ENCODE measurements around the gene CACNA1C.
"Not testable (repeated sequence)": the region's sequence is repeated elsewhere in the genome, so short reads cannot be mapped to it uniquely, and the experiment has no call there.

The CACNA1C gene

DNA sequence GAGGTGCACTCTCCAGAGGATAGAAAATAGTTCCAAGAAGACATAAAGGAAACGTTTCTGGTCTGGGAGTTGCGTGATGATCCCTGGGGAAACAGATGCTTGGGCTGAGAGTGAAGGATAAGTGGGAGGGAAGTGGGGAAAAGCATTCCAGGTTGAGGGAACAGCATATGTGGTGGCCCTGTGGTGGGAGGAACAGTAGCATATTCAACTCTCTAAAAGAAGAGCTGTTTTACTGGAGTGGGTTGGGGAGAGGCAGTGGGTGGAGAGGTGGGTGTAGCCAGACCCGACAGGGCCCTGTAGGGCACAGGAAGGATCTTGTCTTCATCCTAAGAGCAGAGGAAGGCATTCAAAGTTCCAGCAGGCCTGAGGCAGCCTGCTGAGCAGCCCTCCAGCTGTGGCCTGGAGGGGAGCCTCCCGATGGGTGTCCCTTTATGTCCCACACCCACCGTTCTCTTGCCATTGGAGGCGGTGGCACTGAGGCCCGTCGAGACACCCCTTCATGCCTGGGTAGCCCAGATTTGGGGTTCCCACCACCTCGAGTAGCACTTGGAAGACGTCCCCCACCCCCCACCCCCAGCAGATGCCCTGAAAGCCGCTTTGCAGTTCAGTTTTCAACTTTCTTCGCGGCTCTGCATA, 431.5 kb downstream of the CACNA1C start:
- Histone ChIP-seq H3K27ac (ENCODE audit: low read depth in 2 of 2, low read length in 2 of 2) (no peak overlapping the region), H3K27me3 (ENCODE audit: control insufficient read depth in 2 of 2, insufficient read depth in 2 of 2, low read length in 2 of 2) (no peaks in the 10 kb centered on the region), H3K9me3 (ENCODE audit: control insufficient read depth in 2 of 2, low read length in 2 of 2) (no peaks in the 10 kb centered on the region), H3K4me1 (ENCODE audit: control insufficient read depth in 2 of 2, insufficient read depth in 2 of 2, low read length in 2 of 2) (peaks cover 0 to 2% of the 10 kb centered on the region in 2 donors), H3K9ac (ENCODE audit: low read depth in 1 of 2, low read length in 2 of 2) (no peak overlapping the region), H3K36me3 (ENCODE audit: control insufficient read depth in 2 of 2, insufficient read depth in 2 of 2, low read length in 2 of 2) (no peaks in the 10 kb centered on the region), H3K4me3 (ENCODE audit: low read length in 2 of 2) (no peak overlapping the region)

DNA sequence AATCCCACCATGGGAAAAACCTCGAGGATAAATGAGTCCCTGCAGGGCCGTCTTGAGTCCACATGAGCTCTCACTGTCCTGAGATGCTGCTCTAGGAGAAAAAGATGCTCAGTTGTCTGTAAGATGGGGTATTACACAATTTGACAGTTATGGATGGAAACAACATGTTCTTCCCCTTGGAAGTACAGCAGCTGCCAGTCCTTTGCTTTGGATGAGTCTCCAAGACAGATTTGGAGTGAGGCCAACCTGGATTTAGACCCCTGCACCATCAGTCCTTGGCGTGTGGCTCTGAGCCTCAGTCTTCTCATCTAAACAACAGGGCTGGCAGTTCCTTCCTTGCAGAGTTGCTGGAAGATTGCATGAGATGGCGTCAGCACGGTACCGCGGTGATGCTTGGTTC, 432.9 kb downstream of the CACNA1C start:
- Histone ChIP-seq H3K9me3 (ENCODE audit: control insufficient read depth in 2 of 2, low read length in 2 of 2) (no peaks in the 10 kb centered on the region), H3K27me3 (ENCODE audit: control insufficient read depth in 2 of 2, insufficient read depth in 2 of 2, low read length in 2 of 2) (no peaks in the 10 kb centered on the region), H3K36me3 (ENCODE audit: control insufficient read depth in 2 of 2, insufficient read depth in 2 of 2, low read length in 2 of 2) (no peaks in the 10 kb centered on the region), H3K9ac (ENCODE audit: low read depth in 1 of 2, low read length in 2 of 2) (no peak overlapping the region), H3K27ac (ENCODE audit: low read depth in 2 of 2, low read length in 2 of 2) (no peak overlapping the region), H3K4me1 (ENCODE audit: control insufficient read depth in 2 of 2, insufficient read depth in 2 of 2, low read length in 2 of 2) (no peaks in the 10 kb centered on the region), H3K4me3 (ENCODE audit: low read length in 2 of 2) (no peak overlapping the region)

DNA sequence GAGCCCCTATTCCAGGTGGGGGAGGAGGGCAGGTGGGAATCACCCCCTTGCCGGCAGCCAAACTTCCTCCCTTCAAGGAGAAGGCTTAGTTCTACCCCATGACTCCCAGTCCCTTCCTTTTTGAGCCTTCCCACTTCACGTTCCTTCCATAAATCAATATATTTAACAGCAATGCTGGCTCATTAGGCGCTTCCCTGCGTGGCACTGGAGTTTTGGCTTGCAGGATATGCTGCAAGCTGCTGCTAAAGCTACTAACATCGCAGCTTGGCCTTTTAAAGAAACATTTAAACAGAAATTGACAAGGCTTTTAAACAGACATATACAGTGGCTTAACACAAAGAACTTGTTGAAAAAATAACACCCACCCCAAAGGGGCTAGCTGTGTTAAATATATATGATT, 434.0 kb downstream of the CACNA1C start:
- H3K27ac ChIP-seq (ENCODE audit: low read depth in 2 of 2, low read length in 2 of 2): no peak overlapping the region

DNA sequence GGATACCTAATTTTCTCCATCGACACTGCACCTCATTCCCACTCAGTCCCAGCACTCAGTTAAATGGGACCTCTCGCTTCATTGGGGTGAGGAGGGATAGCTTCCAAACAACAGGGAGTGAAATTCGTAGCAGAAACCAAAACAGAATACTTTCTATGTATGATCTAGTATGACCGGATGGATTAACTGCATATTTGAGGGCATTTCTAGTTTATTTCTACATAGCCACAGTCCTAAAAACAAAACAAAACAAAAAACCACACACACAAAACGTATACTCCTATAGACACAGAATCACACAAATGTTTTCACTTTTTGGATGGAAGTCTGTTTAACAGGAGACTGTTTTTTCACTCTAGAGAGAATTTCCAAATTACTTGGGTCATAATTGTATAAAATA, 434.5 kb downstream of the CACNA1C start:
- Histone ChIP-seq H3K9me3 (ENCODE audit: control insufficient read depth in 2 of 2, low read length in 2 of 2) (no peaks in the 10 kb centered on the region), H3K4me3 (ENCODE audit: low read length in 2 of 2) (no peak overlapping the region), H3K4me1 (ENCODE audit: control insufficient read depth in 2 of 2, insufficient read depth in 2 of 2, low read length in 2 of 2) (no peaks in the 10 kb centered on the region), H3K36me3 (ENCODE audit: control insufficient read depth in 2 of 2, insufficient read depth in 2 of 2, low read length in 2 of 2) (no peaks in the 10 kb centered on the region), H3K27ac (ENCODE audit: low read depth in 2 of 2, low read length in 2 of 2) (no peak overlapping the region), H3K9ac (ENCODE audit: low read depth in 1 of 2, low read length in 2 of 2) (no peak overlapping the region), H3K27me3 (ENCODE audit: control insufficient read depth in 2 of 2, insufficient read depth in 2 of 2, low read length in 2 of 2) (no peaks in the 10 kb centered on the region)

More for the DNA sequence above, 434.0 kb downstream of the CACNA1C start:
- H3K36me3 ChIP-seq (ENCODE audit: control insufficient read depth in 2 of 2, insufficient read depth in 2 of 2, low read length in 2 of 2): no peaks in the 10 kb centered on the region
- no peaks in the 10 kb centered on the region for H3K27me3 ChIP-seq (ENCODE audit: control insufficient read depth in 2 of 2, insufficient read depth in 2 of 2, low read length in 2 of 2)
- no peaks in the 10 kb centered on the region for H3K9me3 ChIP-seq (ENCODE audit: control insufficient read depth in 2 of 2, low read length in 2 of 2)
- H3K9ac ChIP-seq (ENCODE audit: low read depth in 1 of 2, low read length in 2 of 2): no peak overlapping the region
- H3K4me3 ChIP-seq (ENCODE audit: low read length in 2 of 2): no peak overlapping the region
- H3K4me1 ChIP-seq (ENCODE audit: control insufficient read depth in 2 of 2, insufficient read depth in 2 of 2, low read length in 2 of 2): no peaks in the 10 kb centered on the region

- no peak overlapping the region for H3K4me3 ChIP-seq (ENCODE audit: low read length in 2 of 2)
- no peaks in the 10 kb centered on the region for H3K27me3 ChIP-seq (ENCODE audit: control insufficient read depth in 2 of 2, insufficient read depth in 2 of 2, low read length in 2 of 2)
- H3K4me1 ChIP-seq (ENCODE audit: control insufficient read depth in 2 of 2, insufficient read depth in 2 of 2, low read length in 2 of 2): no peaks in the 10 kb centered on the region
- no peaks in the 10 kb centered on the region for H3K36me3 ChIP-seq (ENCODE audit: control insufficient read depth in 2 of 2, insufficient read depth in 2 of 2, low read length in 2 of 2)
- H3K9me3 ChIP-seq (ENCODE audit: control insufficient read depth in 2 of 2, low read length in 2 of 2): no peaks in the 10 kb centered on the region
- no peak overlapping the region for H3K9ac ChIP-seq (ENCODE audit: low read depth in 1 of 2, low read length in 2 of 2)
- H3K27ac ChIP-seq (ENCODE audit: low read depth in 2 of 2, low read length in 2 of 2): no peak overlapping the region
These were observed 435.3 kb downstream of the CACNA1C start for GRCh38 chr12:2488131-2488530.

- Histone ChIP-seq H3K27me3 (ENCODE audit: control insufficient read depth in 2 of 2, insufficient read depth in 2 of 2, low read length in 2 of 2) (no peaks in the 10 kb centered on the region), H3K9ac (ENCODE audit: low read depth in 1 of 2, low read length in 2 of 2) (no peak overlapping the region), H3K9me3 (ENCODE audit: control insufficient read depth in 2 of 2, low read length in 2 of 2) (no peaks in the 10 kb centered on the region), H3K27ac (ENCODE audit: low read depth in 2 of 2, low read length in 2 of 2) (no peak overlapping the region), H3K4me3 (ENCODE audit: low read length in 2 of 2) (no peak overlapping the region), H3K36me3 (ENCODE audit: control insufficient read depth in 2 of 2, insufficient read depth in 2 of 2, low read length in 2 of 2) (no peaks in the 10 kb centered on the region), H3K4me1 (ENCODE audit: control insufficient read depth in 2 of 2, insufficient read depth in 2 of 2, low read length in 2 of 2) (no peaks in the 10 kb centered on the region)
These were observed 435.8 kb downstream of the CACNA1C start for GRCh38 chr12:2488596-2488995.

- no peaks in the 10 kb centered on the region for H3K36me3 ChIP-seq (ENCODE audit: control insufficient read depth in 2 of 2, insufficient read depth in 2 of 2, low read length in 2 of 2)
- no peaks in the 10 kb centered on the region for H3K9me3 ChIP-seq (ENCODE audit: control insufficient read depth in 2 of 2, low read length in 2 of 2)
- no peak overlapping the region for H3K4me3 ChIP-seq (ENCODE audit: low read length in 2 of 2)
- no peak overlapping the region for H3K27ac ChIP-seq (ENCODE audit: low read depth in 2 of 2, low read length in 2 of 2)
- H3K4me1 ChIP-seq (ENCODE audit: control insufficient read depth in 2 of 2, insufficient read depth in 2 of 2, low read length in 2 of 2): peaks cover 0 to 4% of the 10 kb centered on the region in 2 donors
- H3K9ac ChIP-seq (ENCODE audit: low read depth in 1 of 2, low read length in 2 of 2): no peak overlapping the region
- no peaks in the 10 kb centered on the region for H3K27me3 ChIP-seq (ENCODE audit: control insufficient read depth in 2 of 2, insufficient read depth in 2 of 2, low read length in 2 of 2)
These were observed 436.5 kb downstream of the CACNA1C start for GRCh38 chr12:2489275-2489674.

GRCh38 chr12:2490831-2491230, 438.0 kb downstream of the CACNA1C start:
- Histone ChIP-seq H3K9me3 (ENCODE audit: control insufficient read depth in 2 of 2, low read length in 2 of 2) (no peaks in the 10 kb centered on the region), H3K4me3 (ENCODE audit: low read length in 2 of 2) (no peak overlapping the region), H3K4me1 (ENCODE audit: control insufficient read depth in 2 of 2, insufficient read depth in 2 of 2, low read length in 2 of 2) (peaks cover 15 to 19% of the 10 kb centered on the region in 2 donors), H3K27me3 (ENCODE audit: control insufficient read depth in 2 of 2, insufficient read depth in 2 of 2, low read length in 2 of 2) (no peaks in the 10 kb centered on the region), H3K27ac (ENCODE audit: low read depth in 2 of 2, low read length in 2 of 2) (no peak overlapping the region), H3K9ac (ENCODE audit: low read depth in 1 of 2, low read length in 2 of 2) (no peak overlapping the region), H3K36me3 (ENCODE audit: control insufficient read depth in 2 of 2, insufficient read depth in 2 of 2, low read length in 2 of 2) (no peaks in the 10 kb centered on the region)

GRCh38 chr12:2491349-2491748, 438.6 kb downstream of the CACNA1C start:
- H3K9me3 ChIP-seq (ENCODE audit: control insufficient read depth in 2 of 2, low read length in 2 of 2); H3K36me3 ChIP-seq (ENCODE audit: control insufficient read depth in 2 of 2, insufficient read depth in 2 of 2, low read length in 2 of 2); H3K27ac ChIP-seq (ENCODE audit: low read depth in 2 of 2, low read length in 2 of 2); H3K4me3 ChIP-seq (ENCODE audit: low read length in 2 of 2); H3K27me3 ChIP-seq (ENCODE audit: control insufficient read depth in 2 of 2, insufficient read depth in 2 of 2, low read length in 2 of 2); H3K9ac ChIP-seq (ENCODE audit: low read depth in 1 of 2, low read length in 2 of 2): not testable (repeated sequence)
- peaks cover 15 to 19% of the 10 kb centered on the region in 2 donors for H3K4me1 ChIP-seq (ENCODE audit: control insufficient read depth in 2 of 2, insufficient read depth in 2 of 2, low read length in 2 of 2)

- no peak overlapping the region for H3K9ac ChIP-seq (ENCODE audit: low read depth in 1 of 2, low read length in 2 of 2)
- no peak overlapping the region for H3K4me3 ChIP-seq (ENCODE audit: low read length in 2 of 2)
- H3K36me3 ChIP-seq (ENCODE audit: control insufficient read depth in 2 of 2, insufficient read depth in 2 of 2, low read length in 2 of 2): no peaks in the 10 kb centered on the region
- H3K9me3 ChIP-seq (ENCODE audit: control insufficient read depth in 2 of 2, low read length in 2 of 2): no peaks in the 10 kb centered on the region
- no peak overlapping the region for H3K27ac ChIP-seq (ENCODE audit: low read depth in 2 of 2, low read length in 2 of 2)
- peaks cover 15 to 19% of the 10 kb centered on the region in 2 donors for H3K4me1 ChIP-seq (ENCODE audit: control insufficient read depth in 2 of 2, insufficient read depth in 2 of 2, low read length in 2 of 2)
- no peaks in the 10 kb centered on the region for H3K27me3 ChIP-seq (ENCODE audit: control insufficient read depth in 2 of 2, insufficient read depth in 2 of 2, low read length in 2 of 2)
These were observed 439.4 kb downstream of the CACNA1C start for GRCh38 chr12:2492236-2492635.

GRCh38 chr12:2493086-2493485, 440.3 kb downstream of the CACNA1C start:
- no peaks in the 10 kb centered on the region for H3K27me3 ChIP-seq (ENCODE audit: control insufficient read depth in 2 of 2, insufficient read depth in 2 of 2, low read length in 2 of 2)
- no peak overlapping the region for H3K4me3 ChIP-seq (ENCODE audit: low read length in 2 of 2)
- no peak overlapping the region for H3K9ac ChIP-seq (ENCODE audit: low read depth in 1 of 2, low read length in 2 of 2)
- H3K27ac ChIP-seq (ENCODE audit: low read depth in 2 of 2, low read length in 2 of 2): no peak overlapping the region
- H3K9me3 ChIP-seq (ENCODE audit: control insufficient read depth in 2 of 2, low read length in 2 of 2): no peaks in the 10 kb centered on the region
- H3K36me3 ChIP-seq (ENCODE audit: control insufficient read depth in 2 of 2, insufficient read depth in 2 of 2, low read length in 2 of 2): no peaks in the 10 kb centered on the region
- peaks cover 15 to 19% of the 10 kb centered on the region in 2 donors for H3K4me1 ChIP-seq (ENCODE audit: control insufficient read depth in 2 of 2, insufficient read depth in 2 of 2, low read length in 2 of 2)
